Suprapubic skin (tissue), 4 donors: ENCODE results near the gene FBXL13. TPM values are rescaled to one million over a fixed set of nuclear protein-coding genes. Genes with fewer than 3 reads are reported as not detected.

ENCODE experiments used
- DNase-seq, 2 donors: peaks; one replicate each; pipeline ENCODE4 v3.0.0-alpha.2; 2019; ENCODE audit warnings: low spot score in 2 of 2
- H3K27ac ChIP-seq: fragments of 200-600 bp; sonication (generic); one replicate; pipeline ENCODE4 v1.5.1; 2019
- H3K27me3 ChIP-seq: fragments of 200-600 bp; sonication (generic); one replicate; pipeline ENCODE4 v1.5.1; 2019
- H3K36me3 ChIP-seq: fragments of 200-600 bp; sonication (generic); one replicate; pipeline ENCODE4 v1.5.1; 2019
- H3K4me1 ChIP-seq: fragments of 200-600 bp; sonication (generic); one replicate; pipeline ENCODE4 v1.5.1; 2019
- H3K4me3 ChIP-seq: fragments of 200-600 bp; sonication (generic); one replicate; pipeline ENCODE4 v1.5.1; 2019; ENCODE audit warnings: mild to moderate bottlenecking
- H3K9me3 ChIP-seq: fragments of 200-600 bp; sonication (generic); one replicate; pipeline ENCODE4 v1.5.1; 2019
- CTCF ChIP-seq, 2 donors: fragments of 200-600 bp in 1 of 2; fragments of 450-650 bp in 1 of 2; sonication (generic) in 1 of 2; IDR thresholded peaks; one replicate each; pipeline ENCODE4 v1.5.1; 2016 to 2019; ENCODE audit warnings: antibody characterized with exemption in 2 of 2, mild to moderate bottlenecking in 1 of 2, moderate library complexity in 1 of 2
- EP300 ChIP-seq: sonication (generic); formaldehyde crosslinking; IDR thresholded peaks from one replicate; pipeline ENCODE4 v1.6.1; 2017; ENCODE audit warnings: antibody characterized with exemption
- POLR2A ChIP-seq, 2 donors: fragments of 450-650 bp; IDR thresholded peaks; one replicate each; pipeline ENCODE4 v1.6.1; 2017; ENCODE audit warnings: antibody characterized with exemption in 2 of 2, mild to moderate bottlenecking in 2 of 2, moderate library complexity in 2 of 2
- POLR2AphosphoS5 ChIP-seq, 3 donors: sonication (generic); formaldehyde crosslinking; IDR thresholded peaks; one replicate each; pipeline ENCODE4 v1.6.1; 2017; ENCODE audit warnings: antibody characterized with exemption in 3 of 3
- WGBS: methylation state at CpG from one replicate; pipeline ENCODE4 v1.1.5; 2018; 5-methylcytosine and 5-hydroxymethylcytosine counted together
- total RNA-seq, 4 donors: library from RNA; depleted of rRNA; stranded (reverse); fragments of >200 nt; gene quantifications; one replicate each; pipeline ENCODE4 v1.1.0, GENCODE V29; 2016

Gene FBXL13
- total RNA-seq, 4 donors from 2014 or later: 0.30 to 1.4 (median 0.81) TPM

- 98% methylated on average over 3 of the region's 3 CpGs for WGBS
- TF ChIP-seq EP300 (no peak), POLR2AphosphoS5 (IDR thresholded peaks at IDR 0.05) (no peak), CTCF (IDR thresholded peaks at IDR 0.05) (no peak), POLR2A (IDR thresholded peaks at IDR 0.05) (no peak)
- Histone ChIP-seq H3K27me3 (no peaks in the 10 kb centered on the region), H3K36me3 (no peaks in the 10 kb centered on the region), H3K4me1 (peaks cover 24% of the 10 kb centered on the region), H3K4me3 (no peak overlapping the region), H3K9me3 (no peaks in the 10 kb centered on the region), H3K27ac (no peak overlapping the region)
- no peak for DNase-seq
These were observed 2.7 kb upstream of the FBXL13 start for GRCh38 chr7:103077318-103077717.

GRCh38 chr7:103076764-103077163 lies 2.2 kb upstream of the FBXL13 start:
- H3K27me3 ChIP-seq: no peaks in the 10 kb centered on the region
- 78% methylated on average over 7 of the region's 7 CpGs for WGBS
- no peak for DNase-seq
- no peaks in the 10 kb centered on the region for H3K36me3 ChIP-seq
- TF ChIP-seq POLR2AphosphoS5 (IDR thresholded peaks at IDR 0.05) (no peak), POLR2A (IDR thresholded peaks at IDR 0.05) (no peak), CTCF (IDR thresholded peaks at IDR 0.05) (no peak), EP300 (no peak)
- no peak overlapping the region for H3K4me3 ChIP-seq
- no peak overlapping the region for H3K27ac ChIP-seq
- peaks cover 24% of the 10 kb centered on the region for H3K4me1 ChIP-seq
- H3K9me3 ChIP-seq: no peaks in the 10 kb centered on the region

- Histone ChIP-seq H3K27me3 (no peaks in the 10 kb centered on the region), H3K9me3 (no peaks in the 10 kb centered on the region), H3K27ac (peak overlapping the region; percentile 97), H3K4me1 (peaks cover 24% of the 10 kb centered on the region), H3K4me3 (peak overlapping the region; percentile 79), H3K36me3 (no peaks in the 10 kb centered on the region)
- 4% methylated on average over 9 of the region's 36 CpGs for WGBS
- TF ChIP-seq POLR2AphosphoS5 (IDR thresholded peaks at IDR 0.05): no peak
- no peak for TF ChIP-seq POLR2A (IDR thresholded peaks at IDR 0.05)
- TF ChIP-seq EP300: no peak
- no peak for TF ChIP-seq CTCF (IDR thresholded peaks at IDR 0.05)
- DNase-seq: peak; percentile 75 to 82
These were observed 832 bp upstream of the FBXL13 start for GRCh38 chr7:103075337-103075918.

- Histone ChIP-seq H3K4me1 (peaks cover 24% of the 10 kb centered on the region), H3K27ac (peak overlapping the region; percentile 97), H3K9me3 (no peaks in the 10 kb centered on the region), H3K4me3 (peak overlapping the region; percentile 79), H3K27me3 (no peaks in the 10 kb centered on the region), H3K36me3 (no peaks in the 10 kb centered on the region)
- no peak for TF ChIP-seq POLR2A (IDR thresholded peaks at IDR 0.05)
- no peak for TF ChIP-seq POLR2AphosphoS5 (IDR thresholded peaks at IDR 0.05)
- no peak for TF ChIP-seq CTCF (IDR thresholded peaks at IDR 0.05)
- no peak for TF ChIP-seq EP300
- WGBS: 15% methylated on average over 6 of the region's 6 CpGs
- no peak for DNase-seq
These were observed 542 bp downstream of the FBXL13 start for GRCh38 chr7:103073989-103074518.

GRCh38 chr7:103071000-103071399 lies 3.6 kb downstream of the FBXL13 start:
- DNase-seq: no peak
- 90% methylated on average over 2 of the region's 2 CpGs for WGBS
- H3K27me3 ChIP-seq: no peaks in the 10 kb centered on the region
- H3K4me3 ChIP-seq: no peak overlapping the region
- no peak for TF ChIP-seq POLR2AphosphoS5 (IDR thresholded peaks at IDR 0.05)
- TF ChIP-seq POLR2A (IDR thresholded peaks at IDR 0.05): no peak
- no peak for TF ChIP-seq EP300
- TF ChIP-seq CTCF (IDR thresholded peaks at IDR 0.05): no peak
- no peaks in the 10 kb centered on the region for H3K9me3 ChIP-seq
- peaks cover 13% of the 10 kb centered on the region for H3K4me1 ChIP-seq
- no peaks in the 10 kb centered on the region for H3K36me3 ChIP-seq
- no peak overlapping the region for H3K27ac ChIP-seq
